Mucosa of stomach (tissue), 1 donor: ENCODE measurements around the gene ITPR1.

ENCODE experiments used
- H3K27me3 ChIP-seq: one replicate; pipeline ENCODE4 v1.7.0; 2013; ENCODE audit warnings: mild to moderate bottlenecking, low read length; ENCODE audit not compliant: control insufficient read depth, insufficient read depth
- H3K36me3 ChIP-seq: one replicate; pipeline ENCODE4 v1.7.0; 2013; ENCODE audit warnings: low read length; ENCODE audit not compliant: control insufficient read depth, insufficient read depth
- H3K4me1 ChIP-seq: one replicate; pipeline ENCODE4 v1.7.0; 2013; ENCODE audit warnings: mild to moderate bottlenecking, low read length; ENCODE audit not compliant: control insufficient read depth, insufficient read depth
- H3K4me3 ChIP-seq: one replicate; pipeline ENCODE4 v1.7.0; 2013; ENCODE audit warnings: low read length
- H3K9ac ChIP-seq: one replicate; pipeline ENCODE4 v1.7.0; 2013; ENCODE audit warnings: mild to moderate bottlenecking, low read length, moderate library complexity
- H3K9me3 ChIP-seq: one replicate; pipeline ENCODE4 v1.7.0; 2013; ENCODE audit warnings: mild to moderate bottlenecking, low read length, moderate library complexity; ENCODE audit not compliant: control insufficient read depth
- donor health status: Pancreatic carcinoma.

ITPR1 gene

GRCh38 chr3:4809922-4810321, 316.8 kb downstream of the ITPR1 start:
- Histone ChIP-seq H3K36me3 (no peaks in the 10 kb centered on the region), H3K4me1 (no peaks in the 10 kb centered on the region), H3K4me3 (no peak overlapping the region), H3K9ac (no peak overlapping the region), H3K9me3 (no peaks in the 10 kb centered on the region), H3K27me3 (no peaks in the 10 kb centered on the region)

GRCh38 chr3:4812591-4812990, 319.4 kb downstream of the ITPR1 start:
- no peaks in the 10 kb centered on the region for H3K27me3 ChIP-seq
- H3K9ac ChIP-seq: no peak overlapping the region
- H3K4me1 ChIP-seq: no peaks in the 10 kb centered on the region
- H3K4me3 ChIP-seq: no peak overlapping the region
- no peaks in the 10 kb centered on the region for H3K9me3 ChIP-seq
- H3K36me3 ChIP-seq: no peaks in the 10 kb centered on the region

GRCh38 chr3:4813909-4814304, 320.8 kb downstream of the ITPR1 start:
- Histone ChIP-seq H3K4me1 (no peaks in the 10 kb centered on the region), H3K4me3 (no peak overlapping the region), H3K9me3 (no peaks in the 10 kb centered on the region), H3K36me3 (no peaks in the 10 kb centered on the region), H3K9ac (no peak overlapping the region), H3K27me3 (no peaks in the 10 kb centered on the region)

- H3K9ac ChIP-seq: no peak overlapping the region
- H3K36me3 ChIP-seq: no peaks in the 10 kb centered on the region
- H3K4me1 ChIP-seq: no peaks in the 10 kb centered on the region
- H3K27me3 ChIP-seq: no peaks in the 10 kb centered on the region
- no peaks in the 10 kb centered on the region for H3K9me3 ChIP-seq
- H3K4me3 ChIP-seq: no peak overlapping the region
Observed at GRCh38 chr3:4814305-4814903, 321.3 kb downstream of the ITPR1 start.

- H3K4me3 ChIP-seq: no peak overlapping the region
- H3K4me1 ChIP-seq: no peaks in the 10 kb centered on the region
Observed at GRCh38 chr3:4814904-4815574, 321.9 kb downstream of the ITPR1 start.

GRCh38 chr3:4816306-4816705, 323.2 kb downstream of the ITPR1 start:
- Histone ChIP-seq H3K27me3 (no peaks in the 10 kb centered on the region), H3K4me3 (no peak overlapping the region), H3K9ac (no peak overlapping the region), H3K4me1 (no peaks in the 10 kb centered on the region), H3K9me3 (no peaks in the 10 kb centered on the region), H3K36me3 (no peaks in the 10 kb centered on the region)

More at GRCh38 chr3:4814904-4815574, 321.9 kb downstream of the ITPR1 start:
- H3K36me3 ChIP-seq: no peaks in the 10 kb centered on the region
- H3K27me3 ChIP-seq: no peaks in the 10 kb centered on the region
- H3K9ac ChIP-seq: no peak overlapping the region
- no peaks in the 10 kb centered on the region for H3K9me3 ChIP-seq

GRCh38 chr3:4816718-4817117, 323.6 kb downstream of the ITPR1 start:
- no peaks in the 10 kb centered on the region for H3K27me3 ChIP-seq
- no peak overlapping the region for H3K9ac ChIP-seq
- H3K9me3 ChIP-seq: no peaks in the 10 kb centered on the region
- no peaks in the 10 kb centered on the region for H3K36me3 ChIP-seq
- H3K4me1 ChIP-seq: no peaks in the 10 kb centered on the region
- no peak overlapping the region for H3K4me3 ChIP-seq

- Histone ChIP-seq H3K4me3 (no peak overlapping the region), H3K36me3 (no peaks in the 10 kb centered on the region), H3K27me3 (no peaks in the 10 kb centered on the region), H3K4me1 (no peaks in the 10 kb centered on the region), H3K9me3 (no peaks in the 10 kb centered on the region), H3K9ac (no peak overlapping the region)
Observed at GRCh38 chr3:4817128-4817527, 324.0 kb downstream of the ITPR1 start.

GRCh38 chr3:4818164-4818563, 325.0 kb downstream of the ITPR1 start:
- H3K9ac ChIP-seq: no peak overlapping the region
- no peaks in the 10 kb centered on the region for H3K27me3 ChIP-seq
- H3K9me3 ChIP-seq: no peaks in the 10 kb centered on the region
- H3K4me1 ChIP-seq: no peaks in the 10 kb centered on the region
- H3K4me3 ChIP-seq: no peak overlapping the region
- no peaks in the 10 kb centered on the region for H3K36me3 ChIP-seq

GRCh38 chr3:4818986-4819693, 326.0 kb downstream of the ITPR1 start:
- no peaks in the 10 kb centered on the region for H3K4me1 ChIP-seq
- no peaks in the 10 kb centered on the region for H3K36me3 ChIP-seq
- H3K9ac ChIP-seq: no peak overlapping the region

GRCh38 chr3:4819746-4820145, 326.6 kb downstream of the ITPR1 start:
- H3K27me3 ChIP-seq: no peaks in the 10 kb centered on the region
- no peaks in the 10 kb centered on the region for H3K36me3 ChIP-seq
- H3K9me3 ChIP-seq: no peaks in the 10 kb centered on the region
- peaks cover 5% of the 10 kb centered on the region for H3K4me1 ChIP-seq
- no peak overlapping the region for H3K9ac ChIP-seq
- H3K4me3 ChIP-seq: no peak overlapping the region

More at GRCh38 chr3:4818986-4819693, 326.0 kb downstream of the ITPR1 start:
- no peaks in the 10 kb centered on the region for H3K27me3 ChIP-seq
- no peaks in the 10 kb centered on the region for H3K9me3 ChIP-seq
- no peak overlapping the region for H3K4me3 ChIP-seq

GRCh38 chr3:4820296-4821121, 327.4 kb downstream of the ITPR1 start:
- H3K9me3 ChIP-seq: no peaks in the 10 kb centered on the region
- H3K4me3 ChIP-seq: no peak overlapping the region
- H3K36me3 ChIP-seq: no peaks in the 10 kb centered on the region

More at GRCh38 chr3:4820296-4821121, 327.4 kb downstream of the ITPR1 start:
- H3K27me3 ChIP-seq: no peaks in the 10 kb centered on the region
- peaks cover 12% of the 10 kb centered on the region for H3K4me1 ChIP-seq
- no peak overlapping the region for H3K9ac ChIP-seq
